Measurements from ENCODE around the gene ACTR2.
"Not testable (repeated sequence)": the region's sequence is repeated elsewhere in the genome, so short reads cannot be mapped to it uniquely, and the experiment has no call there.

GRCh38 chr2:65244452-65244851, 16.8 kb downstream of the ACTR2 start:
- not testable (repeated sequence) for TF ChIP-seq CTCF (tag by site-specific recombination; IDR thresholded peaks at IDR 0.05); SALL2 (tag by site-specific recombination; IDR thresholded peaks at IDR 0.05; ENCODE audit: borderline replicate concordance); RBAK (tag by site-specific recombination; IDR thresholded peaks at IDR 0.05); ZNF114 (tag by site-specific recombination; IDR thresholded peaks at IDR 0.05); ZNF362 (tag by site-specific recombination; IDR thresholded peaks at IDR 0.05); ZNF274 (IDR thresholded peaks at IDR 0.05; ENCODE audit: low read length); ZNF274 (tag by site-specific recombination; IDR thresholded peaks at IDR 0.05; ENCODE audit: borderline replicate concordance); ZNF785 (tag by site-specific recombination; IDR thresholded peaks at IDR 0.05); TCF7L2 (IDR thresholded peaks at IDR 0.05; ENCODE audit: borderline replicate concordance, low read depth, low read length); PATZ1 (tag by site-specific recombination; IDR thresholded peaks at IDR 0.05); ZNF175 (tag by site-specific recombination; IDR thresholded peaks at IDR 0.05)
